Measurements from ENCODE around the gene KDM7A. TPM values are rescaled to one million over a fixed set of nuclear protein-coding genes. Genes with fewer than 3 reads are reported as not detected.

Gene KDM7A
- total RNA-seq, 1 experiment from 2014 or later, result 12.2 TPM

GRCh38 chr7:140062118-140062527 lies 114.7 kb downstream of the KDM7A start:
- no peak for TF ChIP-seq AR (CRISPR knock-in tag; IDR thresholded peaks at IDR 0.05)
- peak; percentile 7; the same call in 1 of the 2 replicates for TF ChIP-seq HMGXB4 (CRISPR knock-in tag; IDR thresholded peaks at IDR 0.05)
- H3K9me3 Mint-ChIP-seq, result peaks cover 16% of the 10 kb centered on the region
- peaks cover 46% of the 10 kb centered on the region for H3K27me3 Mint-ChIP-seq (ENCODE audit: low read depth)
- H3K4me1 Mint-ChIP-seq, result peaks cover 10% of the 10 kb centered on the region; the same call in 1 of the 2 replicates
- POLR2A ChIA-PET, result no interaction called here
- CTCF ChIA-PET, result interaction anchor here (0.7 to 1.8 kb wide), 3 partner anchors 18 to 577 kb away, joined by 3 to 6 read pairs (median 4); no protein-coding TSS in a partner anchor
- H3K27ac Mint-ChIP-seq, result no peak overlapping the region
- DNase-seq (ENCODE audit: low spot score) (peak; percentile 38), ATAC-seq (peak; percentile 45; the same call in 1 of the 2 replicates)
- peak overlapping the region; percentile 71 for H3K4me3 Mint-ChIP-seq
- peaks cover 11% of the 10 kb centered on the region for H3K36me3 Mint-ChIP-seq

GRCh38 chr7:140061607-140061930 lies 115.2 kb downstream of the KDM7A start:
- POLR2A ChIA-PET, result no interaction called here

More at GRCh38 chr7:140061607-140061930, 115.2 kb downstream of the KDM7A start:
- peak overlapping the region; percentile 71 for H3K4me3 Mint-ChIP-seq
- H3K27me3 Mint-ChIP-seq (ENCODE audit: low read depth), result peaks cover 40% of the 10 kb centered on the region
- H3K27ac Mint-ChIP-seq, result no peak overlapping the region
- CTCF ChIA-PET, result interaction anchor here (0.7 kb wide), 1 partner anchor 578 kb away, joined by 3 read pairs; no protein-coding TSS in a partner anchor
- DNase-seq (ENCODE audit: low spot score), result no peak
- peaks cover 5% of the 10 kb centered on the region for H3K36me3 Mint-ChIP-seq
- peaks cover 10% of the 10 kb centered on the region for H3K9me3 Mint-ChIP-seq
- ATAC-seq, result no peak
- no peak for TF ChIP-seq ATF1 (CRISPR knock-in tag; IDR thresholded peaks at IDR 0.05)
- TF ChIP-seq NR1H2 (CRISPR knock-in tag; IDR thresholded peaks at IDR 0.05), result no peak
- no peak for TF ChIP-seq FOXP1 (CRISPR knock-in tag; IDR thresholded peaks at IDR 0.05; ENCODE audit: borderline replicate concordance)
- TF ChIP-seq CREM (CRISPR knock-in tag; IDR thresholded peaks at IDR 0.05), result no peak
- TF ChIP-seq JUN (CRISPR knock-in tag; IDR thresholded peaks at IDR 0.05), result no peak
- TF ChIP-seq ZNF219 (CRISPR knock-in tag; IDR thresholded peaks at IDR 0.05; ENCODE audit: borderline replicate concordance), result no peak
- no peak for TF ChIP-seq GTF2I (CRISPR knock-in tag; conservative IDR thresholded peaks at IDR 0.05)
- no peak for TF ChIP-seq ZBTB21 (CRISPR knock-in tag; IDR thresholded peaks at IDR 0.05; ENCODE audit: borderline replicate concordance)
- TF ChIP-seq ZNF281 (CRISPR knock-in tag; IDR thresholded peaks at IDR 0.05), result no peak
- no peak for TF ChIP-seq SMAD4 (CRISPR knock-in tag; IDR thresholded peaks at IDR 0.05)
- TF ChIP-seq AR (CRISPR knock-in tag; IDR thresholded peaks at IDR 0.05), result no peak
- no peak for TF ChIP-seq ZNF532 (CRISPR knock-in tag; IDR thresholded peaks at IDR 0.05; ENCODE audit: borderline replicate concordance)
- TF ChIP-seq ERG (CRISPR knock-in tag; IDR thresholded peaks at IDR 0.05), result no peak
- no peak for TF ChIP-seq ZNF121 (CRISPR knock-in tag; IDR thresholded peaks at IDR 0.05)
- no peak for TF ChIP-seq TEAD4 (CRISPR knock-in tag; IDR thresholded peaks at IDR 0.05)
- H3K4me1 Mint-ChIP-seq, result peaks cover 10% of the 10 kb centered on the region; the same call in 1 of the 2 replicates
